AG08396 (cell line): ENCODE results near the gene GABPA.

Source experiments
- DNase-seq: peaks from one replicate; pipeline ENCODE4 v3.0.0; 2012; ENCODE audit warnings: low spot score, mixed read lengths

GABPA gene

GRCh38 chr21:25811186-25811585 is 76.4 kb downstream of the GABPA start:
- no peak for DNase-seq

- DNase-seq = no peak
Measured at GRCh38 chr21:25813917-25814316, 79.1 kb downstream of the GABPA start.

DNA sequence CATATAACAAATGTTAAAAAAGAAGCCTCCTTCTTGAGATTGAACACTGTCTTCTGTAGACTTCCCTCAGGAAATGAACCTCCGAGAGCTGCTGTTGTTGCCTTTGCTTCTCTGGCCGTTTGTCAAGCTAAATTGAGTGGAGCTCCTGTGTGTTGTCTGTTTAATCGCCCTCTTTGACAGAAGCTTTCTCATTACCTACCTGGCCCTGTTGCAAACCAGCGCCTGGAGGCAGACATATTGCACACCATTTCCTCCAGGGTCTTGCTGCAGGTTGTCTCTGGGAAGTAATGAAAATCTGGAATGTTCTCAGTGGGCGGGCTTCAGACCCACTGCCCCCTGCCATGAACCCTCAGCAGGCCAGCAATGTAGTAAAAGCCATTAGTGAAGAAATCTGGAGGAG is 83.3 kb downstream of the GABPA start:
- DNase-seq = no peak

GRCh38 chr21:25818551-25818950 is 83.8 kb downstream of the GABPA start:
- DNase-seq = no peak
